ENCODE results near the gene BDP1. TPM values are rescaled to one million over a fixed set of nuclear protein-coding genes. Genes with fewer than 3 reads are reported as not detected.
"Not testable (repeated sequence)": the region's sequence is repeated elsewhere in the genome, so short reads cannot be mapped to it uniquely, and the experiment has no call there.

Gene BDP1
- total and polyA plus RNA-seq, 2 experiments from 2014 or later = 14.3 to 14.5 TPM

DNA sequence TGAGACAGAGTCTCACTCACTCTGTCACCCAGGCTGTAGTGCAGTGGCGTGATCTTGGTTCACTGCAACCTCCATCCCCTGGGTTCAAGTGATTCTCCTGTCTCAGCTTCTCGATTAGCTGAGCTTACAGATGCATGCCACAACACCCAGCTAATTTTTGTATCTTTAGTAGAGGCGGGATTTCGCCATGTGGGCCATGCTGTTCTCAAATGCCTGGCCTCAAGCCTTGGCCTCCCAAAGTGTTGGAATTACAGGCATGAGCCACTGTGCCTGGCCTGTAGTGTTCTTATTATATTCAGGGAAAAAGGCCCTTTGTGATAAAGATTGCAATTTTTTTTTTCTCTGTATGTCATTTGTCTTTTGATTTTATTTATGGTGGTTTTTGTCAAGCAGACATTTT is 107.7 kb downstream of the BDP1 start:
- in situ Hi-C loops (cut with MboI) = no loop called here
- DNase-seq = no peak

DNA sequence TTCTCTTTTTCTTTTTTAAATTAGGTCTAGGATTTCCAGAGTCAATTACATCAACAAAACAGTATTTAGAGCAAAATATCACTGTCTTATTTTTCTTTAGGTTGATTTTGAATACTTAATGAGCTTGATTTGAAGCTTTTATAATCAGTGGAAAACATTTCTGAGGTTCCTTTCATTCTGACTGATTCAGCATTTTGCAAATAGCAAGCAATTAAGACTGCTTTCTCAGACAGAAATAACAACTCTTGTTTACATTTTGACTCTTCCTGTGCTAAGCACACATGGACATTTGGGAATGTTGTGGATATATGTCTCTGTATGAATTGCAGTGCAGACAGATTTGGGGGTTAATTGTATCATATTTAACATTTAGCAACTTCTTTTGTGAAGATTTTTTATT is 109.4 kb downstream of the BDP1 start:
- no peaks in the 10 kb centered on the region for H4K20me1 ChIP-seq (ENCODE audit: insufficient read depth)
- no peak overlapping the region for H3K4me2 ChIP-seq (ENCODE audit: unreplicated experiment)
- no peaks in the 10 kb centered on the region for H3F3A ChIP-seq (ENCODE audit: insufficient read depth)
- no peak overlapping the region for H3K4me3 ChIP-seq
- no peaks in the 10 kb centered on the region for H3K9me3 ChIP-seq (ENCODE audit: low read depth)
- no peak for DNase-seq
- H2AFZ ChIP-seq = no peak overlapping the region
- H3K27ac ChIP-seq = no peak overlapping the region
- H3K79me2 ChIP-seq (ENCODE audit: insufficient read depth) = no peaks in the 10 kb centered on the region
- peaks cover 50% of the 10 kb centered on the region for H3K36me3 ChIP-seq (ENCODE audit: low read depth)
- no peaks in the 10 kb centered on the region for H3K27me3 ChIP-seq (replicated peaks; ENCODE audit: insufficient read depth)
- H3K9me2 ChIP-seq (ENCODE audit: insufficient read depth) = no peaks in the 10 kb centered on the region
- in situ Hi-C loops (cut with MboI) = no loop called here
- TF ChIP-seq EZH2 (IDR thresholded peaks at IDR 0.05; ENCODE audit: insufficient read depth, poor library complexity, severe bottlenecking) (no peak), EZH2phosphoT487 (IDR thresholded peaks at IDR 0.05; ENCODE audit: insufficient read depth, low read depth) (no peak)
- no peak overlapping the region for H3K9ac ChIP-seq
- no peaks in the 10 kb centered on the region for H3K4me1 ChIP-seq (ENCODE audit: insufficient read depth)

More for the DNA sequence above, 107.7 kb downstream of the BDP1 start:
- no peaks in the 10 kb centered on the region for H3K79me2 ChIP-seq (ENCODE audit: insufficient read depth)
- no peaks in the 10 kb centered on the region for H3F3A ChIP-seq (ENCODE audit: insufficient read depth)
- H3K9ac ChIP-seq = no peak overlapping the region
- no peak overlapping the region for H3K4me3 ChIP-seq
- no peaks in the 10 kb centered on the region for H3K4me1 ChIP-seq (ENCODE audit: insufficient read depth)
- no peak overlapping the region for H3K4me2 ChIP-seq (ENCODE audit: unreplicated experiment)
- H2AFZ ChIP-seq = no peak overlapping the region
- H3K36me3 ChIP-seq (ENCODE audit: low read depth) = peaks cover 55% of the 10 kb centered on the region
- WGBS, 2 experiments (ENCODE audit: low coverage in 1 of 2, low lambda C conversion rate in 2 of 2, missing lambda C conversion rate in 2 of 2) = 82 to 89% methylated on average over 4 of the region's 4 CpGs
- H3K9me2 ChIP-seq (ENCODE audit: insufficient read depth) = no peaks in the 10 kb centered on the region
- H3K9me3 ChIP-seq (ENCODE audit: low read depth) = no peaks in the 10 kb centered on the region
- TF ChIP-seq EZH2phosphoT487 (IDR thresholded peaks at IDR 0.05; ENCODE audit: insufficient read depth, low read depth) (no peak), EZH2 (IDR thresholded peaks at IDR 0.05; ENCODE audit: insufficient read depth, poor library complexity, severe bottlenecking) (no peak)
- no peak overlapping the region for H3K27ac ChIP-seq
- no peaks in the 10 kb centered on the region for H3K27me3 ChIP-seq (replicated peaks; ENCODE audit: insufficient read depth)
- no peaks in the 10 kb centered on the region for H4K20me1 ChIP-seq (ENCODE audit: insufficient read depth)

DNA sequence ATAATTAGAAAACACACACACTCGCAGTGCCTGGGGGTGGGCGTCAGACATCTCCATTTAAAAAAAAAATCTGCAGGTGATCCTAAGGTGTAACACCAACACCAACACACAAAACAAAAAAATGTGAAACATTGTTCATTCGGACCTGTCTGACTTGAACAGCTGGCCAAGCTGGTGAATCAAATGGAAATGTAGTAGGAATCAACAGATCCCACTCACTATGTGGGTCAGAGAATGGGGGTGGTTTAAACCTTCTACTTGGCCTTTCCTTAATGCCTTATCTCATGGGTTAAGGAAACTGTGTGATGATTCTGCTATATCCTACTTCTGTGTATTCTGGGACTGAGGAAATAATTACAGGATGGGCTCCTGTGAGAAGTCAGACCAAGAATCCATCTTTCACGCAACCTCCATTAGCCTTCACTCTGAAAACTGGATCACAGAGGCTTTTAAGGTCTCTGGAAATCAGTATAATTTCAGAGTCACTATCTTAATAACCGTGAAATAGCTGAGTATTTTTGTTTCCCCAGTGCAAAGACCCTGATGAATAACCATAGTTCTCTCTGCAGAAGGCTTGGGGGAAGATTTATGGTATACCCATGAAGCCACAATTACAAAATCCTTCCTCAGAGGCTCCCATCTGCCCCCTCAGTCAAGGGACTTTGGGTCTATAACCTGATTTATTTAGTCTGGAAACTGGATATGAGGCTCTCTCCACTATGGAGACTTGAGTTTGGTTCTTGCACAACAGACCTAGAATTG is 114.5 kb downstream of the BDP1 start:
- Histone ChIP-seq H3K4me1 (ENCODE audit: insufficient read depth) (no peaks in the 10 kb centered on the region), H3K36me3 (ENCODE audit: low read depth) (peaks cover 19% of the 10 kb centered on the region), H3K27me3 (replicated peaks; ENCODE audit: insufficient read depth) (no peaks in the 10 kb centered on the region), H3F3A (ENCODE audit: insufficient read depth) (no peaks in the 10 kb centered on the region), H3K4me2 (ENCODE audit: unreplicated experiment) (no peak overlapping the region), H3K79me2 (ENCODE audit: insufficient read depth) (no peaks in the 10 kb centered on the region), H3K9me3 (ENCODE audit: low read depth) (no peaks in the 10 kb centered on the region), H3K4me3 (no peak overlapping the region), H4K20me1 (ENCODE audit: insufficient read depth) (no peaks in the 10 kb centered on the region), H3K9ac (no peak overlapping the region), H3K9me2 (ENCODE audit: insufficient read depth) (no peaks in the 10 kb centered on the region), H2AFZ (no peak overlapping the region), H3K27ac (no peak overlapping the region)
- 94 to 99% methylated on average over 5 of the region's 5 CpGs for WGBS, 2 experiments (ENCODE audit: low coverage in 1 of 2, low lambda C conversion rate in 2 of 2, missing lambda C conversion rate in 2 of 2)
- no peak for TF ChIP-seq EZH2 (IDR thresholded peaks at IDR 0.05; ENCODE audit: insufficient read depth, poor library complexity, severe bottlenecking)
- TF ChIP-seq EZH2phosphoT487 (IDR thresholded peaks at IDR 0.05; ENCODE audit: insufficient read depth, low read depth) = no peak
- DNase-seq = no peak
- in situ Hi-C loops (cut with MboI) = no loop called here

DNA sequence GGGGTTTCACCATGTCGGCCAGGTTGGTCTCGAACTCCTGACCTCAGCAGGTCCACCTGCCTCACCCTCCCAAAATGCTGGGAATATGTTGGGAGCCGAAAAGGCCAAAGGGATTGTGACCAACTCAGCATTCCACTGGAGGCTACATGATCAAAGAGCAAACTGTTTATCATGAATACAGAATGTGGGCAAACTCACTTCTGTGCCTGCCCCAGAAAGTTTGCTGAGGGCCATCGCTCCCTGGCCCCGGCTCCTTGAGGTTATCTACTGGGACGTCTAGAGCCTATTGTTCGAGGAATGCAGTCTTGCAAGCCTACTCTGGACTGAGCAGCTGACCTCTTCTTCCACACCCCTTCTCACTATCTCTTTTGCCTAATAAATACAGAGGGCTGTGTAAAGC is 116.4 kb downstream of the BDP1 start:
- H3K9ac ChIP-seq; H3K9me3 ChIP-seq (ENCODE audit: low read depth); H3K4me2 ChIP-seq (ENCODE audit: unreplicated experiment); H3K79me2 ChIP-seq (ENCODE audit: insufficient read depth); H2AFZ ChIP-seq; DNase-seq; H4K20me1 ChIP-seq (ENCODE audit: insufficient read depth); H3K27ac ChIP-seq; H3K27me3 ChIP-seq (replicated peaks; ENCODE audit: insufficient read depth); H3K9me2 ChIP-seq (ENCODE audit: insufficient read depth); H3K4me1 ChIP-seq (ENCODE audit: insufficient read depth); H3K4me3 ChIP-seq; H3F3A ChIP-seq (ENCODE audit: insufficient read depth); in situ Hi-C loops (cut with MboI): not testable (repeated sequence)
- H3K36me3 ChIP-seq (ENCODE audit: low read depth) = peaks cover 12% of the 10 kb centered on the region; the same call in 1 of the 2 replicates
- 93 to 95% methylated on average over 7 of the region's 7 CpGs for WGBS, 2 experiments (ENCODE audit: low coverage in 1 of 2, low lambda C conversion rate in 2 of 2, missing lambda C conversion rate in 2 of 2)

DNA sequence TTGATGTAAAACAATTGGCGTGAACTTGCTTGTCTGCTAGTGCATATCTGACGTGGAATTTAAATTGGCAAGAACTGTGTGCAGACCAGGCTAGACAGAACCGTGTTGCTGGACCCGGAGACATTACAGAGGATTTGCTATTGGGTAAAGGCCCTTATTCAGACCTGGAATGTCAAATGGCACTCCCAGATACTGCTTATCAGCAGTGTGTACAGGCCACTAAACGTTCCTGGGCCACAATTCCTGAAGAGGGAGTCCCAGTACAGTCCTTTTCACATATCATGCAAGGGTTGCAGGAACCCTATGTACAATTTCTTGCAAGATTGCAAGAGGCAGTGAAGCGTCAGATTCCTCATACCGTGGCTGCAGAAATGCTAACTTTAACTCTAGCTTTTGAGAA is 118.1 kb downstream of the BDP1 start:
- Histone ChIP-seq H3K27me3 (replicated peaks; ENCODE audit: insufficient read depth) (no peaks in the 10 kb centered on the region), H2AFZ (no peak overlapping the region), H3K79me2 (ENCODE audit: insufficient read depth) (no peaks in the 10 kb centered on the region), H3K9me3 (ENCODE audit: low read depth) (no peaks in the 10 kb centered on the region), H3K27ac (no peak overlapping the region), H3K9ac (no peak overlapping the region), H3K4me2 (ENCODE audit: unreplicated experiment) (no peak overlapping the region), H3K4me3 (no peak overlapping the region), H3K9me2 (ENCODE audit: insufficient read depth) (no peaks in the 10 kb centered on the region), H3K36me3 (ENCODE audit: low read depth) (peaks cover 4% of the 10 kb centered on the region; the same call in 1 of the 2 replicates), H3K4me1 (ENCODE audit: insufficient read depth) (no peaks in the 10 kb centered on the region), H3F3A (ENCODE audit: insufficient read depth) (no peaks in the 10 kb centered on the region), H4K20me1 (ENCODE audit: insufficient read depth) (no peaks in the 10 kb centered on the region)
- no peak for DNase-seq
- WGBS, 2 experiments (ENCODE audit: low coverage in 1 of 2, low lambda C conversion rate in 2 of 2, missing lambda C conversion rate in 2 of 2) = 85 to 91% methylated on average over 7 of the region's 7 CpGs
- TF ChIP-seq EZH2 (IDR thresholded peaks at IDR 0.05; ENCODE audit: insufficient read depth, poor library complexity, severe bottlenecking) (no peak), EZH2phosphoT487 (IDR thresholded peaks at IDR 0.05; ENCODE audit: insufficient read depth, low read depth) (no peak)
- in situ Hi-C loops (cut with MboI) = no loop called here

DNA sequence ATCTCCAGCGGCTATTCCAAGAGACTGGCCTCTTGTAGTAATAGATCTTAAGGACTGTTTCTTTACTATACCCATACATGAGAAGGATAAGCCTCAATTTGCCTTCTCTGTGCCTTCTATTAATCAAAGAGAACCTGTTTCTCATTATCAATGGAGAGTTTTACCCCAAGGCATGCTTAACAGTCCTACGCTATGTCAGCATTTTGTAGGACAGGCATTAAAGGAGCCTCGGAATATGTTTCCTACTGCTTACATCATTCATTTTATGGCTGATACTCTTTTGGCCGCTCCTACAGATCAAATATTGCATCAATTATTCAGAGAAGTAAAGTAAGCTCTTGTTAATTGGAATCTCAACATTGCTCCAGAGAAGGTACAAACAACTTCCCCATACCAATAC is 120.1 kb downstream of the BDP1 start:
- H3K9me3 ChIP-seq (ENCODE audit: low read depth); H3K27ac ChIP-seq; H3K36me3 ChIP-seq (ENCODE audit: low read depth); H3K9ac ChIP-seq; H3K4me1 ChIP-seq (ENCODE audit: insufficient read depth); H3K4me2 ChIP-seq (ENCODE audit: unreplicated experiment); H3K9me2 ChIP-seq (ENCODE audit: insufficient read depth); H4K20me1 ChIP-seq (ENCODE audit: insufficient read depth); DNase-seq; H3K4me3 ChIP-seq; H2AFZ ChIP-seq; H3F3A ChIP-seq (ENCODE audit: insufficient read depth); H3K79me2 ChIP-seq (ENCODE audit: insufficient read depth); in situ Hi-C loops (cut with MboI); H3K27me3 ChIP-seq (replicated peaks; ENCODE audit: insufficient read depth): not testable (repeated sequence)
- 77 to 79% methylated on average over 4 of the region's 4 CpGs for WGBS, 2 experiments (ENCODE audit: low coverage in 1 of 2, low lambda C conversion rate in 2 of 2, missing lambda C conversion rate in 2 of 2)

All from GM23248 (cell line).